Uterus (tissue), 4 donors: Measurements from ENCODE around the gene DCP2. TPM values are rescaled to one million over a fixed set of nuclear protein-coding genes. Genes with fewer than 3 reads are reported as not detected.

Experiments
- DNase-seq, 2 donors: peaks; one replicate each; pipeline ENCODE4 v3.0.0-alpha.2; 2019 to 2020
- H3K27ac ChIP-seq, 2 donors: fragments of 200-600 bp; sonication (generic); 1 replicate in 1 of 2; 2 replicates in 1 of 2; pipeline ENCODE4 v1.5.1; 2016 to 2018
- H3K27me3 ChIP-seq, 2 donors: fragments of 200-600 bp; sonication (generic); one replicate each; pipeline ENCODE4 v1.5.1; 2018 to 2019; ENCODE audit warnings: control low read depth in 1 of 2
- H3K36me3 ChIP-seq, 2 donors: fragments of 200-600 bp; sonication (generic); one replicate each; pipeline ENCODE4 v1.5.1; 2019; ENCODE audit warnings: control low read depth in 1 of 2
- H3K4me1 ChIP-seq, 2 donors: fragments of 200-600 bp; sonication (generic); one replicate each; pipeline ENCODE4 v1.5.1; 2018 to 2019; ENCODE audit warnings: control low read depth in 1 of 2
- H3K4me3 ChIP-seq, 2 donors: fragments of 200-600 bp; sonication (generic); 1 replicate in 1 of 2; 2 replicates in 1 of 2; pipeline ENCODE4 v1.5.1; 2018 to 2019; ENCODE audit warnings: mild to moderate bottlenecking in 1 of 2
- H3K9me3 ChIP-seq, 2 donors: fragments of 200-600 bp; sonication (generic); one replicate each; pipeline ENCODE4 v1.5.1; 2019; ENCODE audit warnings: control low read depth in 1 of 2
- POLR2A ChIP-seq, 2 donors: fragments of 450-650 bp; IDR thresholded peaks; one replicate each; pipeline ENCODE4 v1.6.1; 2016; ENCODE audit warnings: antibody characterized with exemption in 2 of 2, mild to moderate bottlenecking in 1 of 2, moderate library complexity in 1 of 2
- intact Hi-C: fragments of 100-400 bp; cut with DNase I; formaldehyde crosslinking; loops from one replicate; pipeline ENCODE4 v1.15.1; 2023; ENCODE audit warnings: low total_unique reads
- total RNA-seq, 4 donors: library from RNA; depleted of rRNA in 3 of 4; stranded (reverse); fragments of >200 nt in 3 of 4; gene quantifications; one replicate each; pipeline versions ENCODE4 v1.1.0 to v1.2.4, GENCODE V29; 2014 to 2023
- TF ChIP-seq, protein P1 (sequence below), 4 experiments: fragments of 200-600 bp in 2 of 4; fragments of 450-650 bp in 2 of 4; sonication (generic) in 2 of 4; IDR thresholded peaks; one replicate each; pipeline ENCODE4 v1.5.1; 2016 to 2019; ENCODE audit warnings: antibody characterized with exemption in 4 of 4, mild to moderate bottlenecking in 2 of 4, moderate library complexity in 1 of 4
- donor health status: DM: yes; HTN: yes; CAD: no.

Gene DCP2
- total RNA-seq, 4 donors from 2014 or later: 11.2 to 124 (median 27.6) TPM

DNA sequence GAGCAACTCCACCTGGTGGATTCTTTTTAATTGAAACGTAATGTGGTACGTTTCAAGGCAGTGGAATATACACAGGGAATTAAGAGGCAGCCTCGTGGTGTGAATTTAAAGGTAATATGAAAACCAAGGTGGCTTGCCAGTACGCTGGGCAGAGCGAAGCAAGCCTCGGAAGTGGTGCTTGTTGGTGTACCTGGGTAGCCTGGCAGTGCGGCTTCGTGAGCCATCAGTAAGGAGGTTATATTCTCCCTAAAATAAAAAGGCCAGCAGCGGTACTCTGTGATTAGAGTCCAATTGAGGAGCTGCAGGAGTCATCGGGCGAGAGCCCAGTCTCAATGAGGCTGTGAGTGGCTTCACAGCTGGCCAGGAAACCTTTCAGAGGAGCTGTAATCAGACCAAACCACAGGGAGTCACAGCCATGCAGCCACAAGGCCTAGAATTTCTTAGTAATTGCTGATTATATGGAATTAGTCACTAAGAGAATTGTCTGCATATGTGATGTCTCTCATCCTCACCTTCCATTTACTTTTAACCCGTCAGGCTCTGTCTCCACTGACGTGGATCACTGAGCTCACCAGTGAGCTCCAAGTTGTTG, 57.7 kb downstream of the DCP2 start:
- intact Hi-C loops: no loop called here
- no peaks in the 10 kb centered on the region for H3K36me3 ChIP-seq

DNA sequence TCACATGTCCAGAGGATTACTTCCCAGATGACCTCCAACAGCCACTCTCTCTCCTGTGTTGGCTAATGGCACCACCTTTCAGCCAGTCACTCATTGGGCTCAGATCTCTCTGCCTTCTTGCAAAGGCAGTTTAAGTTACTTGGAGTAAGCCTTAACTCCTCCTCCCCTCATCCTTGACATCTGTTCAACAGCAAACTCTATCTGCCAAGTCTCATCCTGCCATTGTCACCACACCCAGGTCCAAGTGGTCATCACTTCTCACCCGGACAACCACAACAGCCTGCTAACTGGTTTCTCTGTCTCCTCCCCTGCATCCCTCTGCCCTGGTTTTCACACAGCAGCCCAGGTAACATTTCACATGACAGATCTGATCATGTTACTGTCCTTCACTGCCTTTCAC, 58.5 kb downstream of the DCP2 start:
- DNase-seq: no peak
- Histone ChIP-seq H3K27me3 (no peaks in the 10 kb centered on the region), H3K4me1 (no peaks in the 10 kb centered on the region), H3K9me3 (no peaks in the 10 kb centered on the region), H3K36me3 (no peaks in the 10 kb centered on the region), H3K4me3 (no peak overlapping the region), H3K27ac (no peak overlapping the region)
- TF ChIP-seq, protein P1, sequence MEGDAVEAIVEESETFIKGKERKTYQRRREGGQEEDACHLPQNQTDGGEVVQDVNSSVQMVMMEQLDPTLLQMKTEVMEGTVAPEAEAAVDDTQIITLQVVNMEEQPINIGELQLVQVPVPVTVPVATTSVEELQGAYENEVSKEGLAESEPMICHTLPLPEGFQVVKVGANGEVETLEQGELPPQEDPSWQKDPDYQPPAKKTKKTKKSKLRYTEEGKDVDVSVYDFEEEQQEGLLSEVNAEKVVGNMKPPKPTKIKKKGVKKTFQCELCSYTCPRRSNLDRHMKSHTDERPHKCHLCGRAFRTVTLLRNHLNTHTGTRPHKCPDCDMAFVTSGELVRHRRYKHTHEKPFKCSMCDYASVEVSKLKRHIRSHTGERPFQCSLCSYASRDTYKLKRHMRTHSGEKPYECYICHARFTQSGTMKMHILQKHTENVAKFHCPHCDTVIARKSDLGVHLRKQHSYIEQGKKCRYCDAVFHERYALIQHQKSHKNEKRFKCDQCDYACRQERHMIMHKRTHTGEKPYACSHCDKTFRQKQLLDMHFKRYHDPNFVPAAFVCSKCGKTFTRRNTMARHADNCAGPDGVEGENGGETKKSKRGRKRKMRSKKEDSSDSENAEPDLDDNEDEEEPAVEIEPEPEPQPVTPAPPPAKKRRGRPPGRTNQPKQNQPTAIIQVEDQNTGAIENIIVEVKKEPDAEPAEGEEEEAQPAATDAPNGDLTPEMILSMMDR (IDR thresholded peaks at IDR 0.05): no peak
- TF ChIP-seq POLR2A (IDR thresholded peaks at IDR 0.05): no peak
- intact Hi-C loops: no loop called here

More for the DNA sequence above, 57.7 kb downstream of the DCP2 start:
- Histone ChIP-seq H3K4me3 (no peak overlapping the region), H3K27me3 (no peaks in the 10 kb centered on the region), H3K9me3 (no peaks in the 10 kb centered on the region), H3K27ac (no peak overlapping the region), H3K4me1 (no peaks in the 10 kb centered on the region)
- TF ChIP-seq POLR2A (IDR thresholded peaks at IDR 0.05): no peak
- TF ChIP-seq, protein P1 (IDR thresholded peaks at IDR 0.05): no peak
- DNase-seq: no peak

DNA sequence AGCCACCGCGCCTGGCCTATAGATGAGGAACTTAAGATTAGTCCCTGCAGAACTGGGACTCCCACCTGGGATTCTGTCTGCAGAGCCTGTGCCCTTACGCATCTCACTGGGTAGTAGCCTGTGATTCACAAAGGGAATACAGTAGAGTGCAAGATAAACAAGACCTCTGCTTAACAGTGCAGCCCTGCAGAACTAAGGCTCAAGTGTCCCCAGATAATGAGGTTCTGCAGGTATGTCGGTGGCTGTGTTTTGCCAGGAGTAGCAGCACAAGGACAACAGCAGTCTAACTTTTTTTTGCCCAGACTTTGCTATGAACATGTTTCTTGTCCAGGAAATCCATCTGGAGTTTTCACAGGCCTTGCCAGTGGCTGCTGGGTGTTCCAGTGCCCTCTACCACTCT, 59.7 kb downstream of the DCP2 start:
- TF ChIP-seq, protein P1 (IDR thresholded peaks at IDR 0.05): no peak
- no peak for TF ChIP-seq POLR2A (IDR thresholded peaks at IDR 0.05)
- no peak for DNase-seq
- no peaks in the 10 kb centered on the region for H3K27me3 ChIP-seq
- no peak overlapping the region for H3K4me3 ChIP-seq
- no peaks in the 10 kb centered on the region for H3K4me1 ChIP-seq
- no peak overlapping the region for H3K27ac ChIP-seq
- H3K36me3 ChIP-seq: no peaks in the 10 kb centered on the region
- no peaks in the 10 kb centered on the region for H3K9me3 ChIP-seq
- intact Hi-C loops: no loop called here

DNA sequence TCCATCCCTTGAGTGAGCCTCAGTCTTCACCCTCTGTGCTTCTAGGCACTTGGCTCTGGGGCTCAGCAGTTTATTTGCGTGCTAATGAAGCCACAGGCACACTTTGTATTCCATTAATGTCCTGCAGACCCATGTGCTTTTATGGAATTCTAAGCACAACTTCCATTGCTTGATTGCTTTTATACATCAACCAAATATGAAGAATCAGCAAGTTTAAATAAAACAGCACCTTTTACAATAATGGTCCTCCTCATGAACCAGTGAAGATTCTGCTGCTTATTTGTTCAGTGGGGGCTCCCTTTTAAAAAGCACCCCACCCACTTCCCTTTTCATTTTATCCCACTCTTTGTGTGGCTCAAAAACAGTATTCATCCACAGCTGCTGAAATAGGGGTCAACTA, 60.2 kb downstream of the DCP2 start:
- H3K4me1 ChIP-seq: no peaks in the 10 kb centered on the region
- H3K27ac ChIP-seq: no peak overlapping the region
- no peak for TF ChIP-seq POLR2A (IDR thresholded peaks at IDR 0.05)
- TF ChIP-seq, protein P1 (IDR thresholded peaks at IDR 0.05): no peak
- no peak for DNase-seq
- H3K4me3 ChIP-seq: no peak overlapping the region
- no peaks in the 10 kb centered on the region for H3K27me3 ChIP-seq
- H3K9me3 ChIP-seq: no peaks in the 10 kb centered on the region
- H3K36me3 ChIP-seq: no peaks in the 10 kb centered on the region
- intact Hi-C loops: no loop called here

DNA sequence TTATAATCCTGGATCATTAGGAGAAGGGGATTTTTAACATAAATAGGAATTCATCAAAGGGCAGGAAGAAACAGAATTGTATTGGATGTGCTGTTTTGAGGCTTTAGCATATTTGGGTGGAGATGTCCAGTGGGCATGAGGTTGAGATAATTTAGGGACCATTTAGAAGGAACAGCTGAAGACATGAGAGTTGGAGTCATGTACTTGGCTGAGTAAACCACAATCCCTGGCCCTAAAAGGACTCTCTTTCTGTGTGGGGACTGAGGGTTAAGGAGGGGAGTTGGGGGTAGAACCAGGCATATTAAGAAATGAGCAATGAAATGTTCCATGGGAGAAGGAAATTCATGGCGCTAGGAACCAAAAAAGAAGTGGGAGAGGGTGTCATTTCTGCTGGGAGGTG, 61.5 kb downstream of the DCP2 start:
- TF ChIP-seq, protein P1 (IDR thresholded peaks at IDR 0.05): no peak
- no peak for TF ChIP-seq POLR2A (IDR thresholded peaks at IDR 0.05)
- no peaks in the 10 kb centered on the region for H3K36me3 ChIP-seq
- H3K9me3 ChIP-seq: no peaks in the 10 kb centered on the region
- intact Hi-C loops: no loop called here
- H3K4me3 ChIP-seq: no peak overlapping the region
- no peaks in the 10 kb centered on the region for H3K27me3 ChIP-seq
- DNase-seq: no peak
- H3K27ac ChIP-seq: no peak overlapping the region
- no peaks in the 10 kb centered on the region for H3K4me1 ChIP-seq
